ENCODE measurements around the gene PRDM15.

- TF ChIP-seq POLR2A (IDR thresholded peaks at IDR 0.05; ENCODE audit: low read depth, low read length) = no peak
- no peak for TF ChIP-seq POLR2AphosphoS5 (IDR thresholded peaks at IDR 0.05; ENCODE audit: low read depth, low read length)
Observed at GRCh38 chr21:41752231-41752681, 126.9 kb downstream of the PRDM15 start.

Data from GM12891 (cell line).